Activated T-cell treated with anti-CD3 and anti-CD28 coated beads for 1 hour (primary cell): ENCODE data around the gene SIK3.

Experiments used
- DNase-seq: peaks from one replicate; pipeline ENCODE4 v3.0.0-alpha.2; 2020; ENCODE audit warnings: low read depth

Gene SIK3

DNA sequence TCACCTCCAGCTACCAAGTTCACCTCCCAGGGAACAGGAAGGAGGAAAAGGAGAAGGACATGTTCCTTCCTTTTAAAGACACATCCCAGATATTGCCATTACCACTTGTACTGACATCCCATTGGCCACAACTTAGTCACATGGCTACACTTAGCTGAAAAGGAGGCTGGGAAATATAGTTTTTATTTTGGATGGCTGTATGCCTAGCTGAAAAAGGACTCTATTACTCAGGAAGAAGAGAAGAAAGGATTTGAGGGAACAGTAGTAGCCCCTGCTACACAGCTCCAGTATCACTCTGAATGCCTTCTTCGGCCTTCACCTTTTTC is 304.5 kb downstream of the SIK3 start:
- no peak for DNase-seq
